PFSK-1 (cell line): ENCODE results near the gene FTL.

ENCODE experiments used
- FOXP2 ChIP-seq: optimal IDR thresholded peaks from 2 replicates; pipeline ENCODE3; 2011; ENCODE audit warnings: borderline replicate concordance, control low read depth, inconsistent platforms; ENCODE audit not compliant: insufficient read depth; ENCODE audit errors: extremely low read length, extremely low read depth
- POLR2AphosphoS5 ChIP-seq: IDR thresholded peaks from 2 replicates; pipeline ENCODE4 v1.6.1; 2012; ENCODE audit warnings: low read depth, mild to moderate bottlenecking, control low read depth, low read length, moderate library complexity
- REST ChIP-seq, 2 experiments: IDR thresholded peaks; 2 replicates each; pipeline versions ENCODE4 v1.6.1 to v1.8.0; 2011 to 2012; ENCODE audit warnings: low read depth in 2 of 2, low read length in 2 of 2, control low read depth in 1 of 2, inconsistent platforms in 1 of 2, mild to moderate bottlenecking in 1 of 2, moderate library complexity in 1 of 2; ENCODE audit not compliant: insufficient read depth in 1 of 2
- SIN3A ChIP-seq: IDR thresholded peaks from 2 replicates; pipeline ENCODE4 v1.6.1; 2012; ENCODE audit warnings: mild to moderate bottlenecking, low read length, moderate library complexity, borderline replicate concordance; ENCODE audit not compliant: insufficient read depth
- TAF1 ChIP-seq: IDR thresholded peaks from 2 replicates; pipeline ENCODE4 v1.6.1; 2012; ENCODE audit warnings: low read length, control low read depth, borderline replicate concordance; ENCODE audit not compliant: insufficient read depth

DNA sequence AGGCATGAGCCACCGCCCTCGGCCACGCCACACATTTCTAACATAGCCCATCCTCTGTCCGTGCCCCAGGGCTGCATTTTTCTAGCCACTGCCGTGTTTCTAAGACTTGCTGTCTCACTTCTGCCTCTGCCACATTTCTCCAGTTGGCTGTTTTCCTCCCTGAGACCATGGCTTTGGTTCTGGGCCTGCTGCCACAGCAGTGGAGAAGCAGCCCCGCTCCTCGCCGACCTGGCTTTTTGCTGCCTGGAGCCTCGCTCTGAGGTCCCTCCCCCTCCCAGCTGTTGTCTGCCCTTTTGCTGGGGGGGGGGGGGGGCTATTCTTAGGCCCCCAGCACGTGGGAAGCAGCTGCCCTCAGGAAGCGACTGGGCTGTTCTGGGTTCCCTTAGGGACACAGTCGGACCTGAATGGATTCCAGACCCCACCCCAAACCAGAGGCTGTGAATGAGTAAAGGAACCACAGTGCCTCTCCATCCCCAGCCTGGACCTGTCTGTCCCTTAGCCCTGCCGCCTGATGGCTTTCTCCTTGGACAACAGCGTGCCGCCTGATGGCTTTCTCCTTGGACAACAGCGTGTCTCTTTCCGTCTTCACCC is 24.7 kb downstream of the FTL start:
- TF ChIP-seq TAF1 (no peak), SIN3A (no peak), REST (IDR thresholded peaks at IDR 0.05; ENCODE audit: insufficient read depth in 1 of 2, low read depth in 2 of 2, low read length in 2 of 2) (no peak), POLR2AphosphoS5 (no peak), FOXP2 (no peak)
